Measurements from ENCODE around the gene RGSL1. TPM values are rescaled to one million over a fixed set of nuclear protein-coding genes. Genes with fewer than 3 reads are reported as not detected.
"Not testable (repeated sequence)": the region's sequence is repeated elsewhere in the genome, so short reads cannot be mapped to it uniquely, and the experiment has no call there.

RGSL1 gene
- polyA plus RNA-seq, 1 donor, result not detected

DNA sequence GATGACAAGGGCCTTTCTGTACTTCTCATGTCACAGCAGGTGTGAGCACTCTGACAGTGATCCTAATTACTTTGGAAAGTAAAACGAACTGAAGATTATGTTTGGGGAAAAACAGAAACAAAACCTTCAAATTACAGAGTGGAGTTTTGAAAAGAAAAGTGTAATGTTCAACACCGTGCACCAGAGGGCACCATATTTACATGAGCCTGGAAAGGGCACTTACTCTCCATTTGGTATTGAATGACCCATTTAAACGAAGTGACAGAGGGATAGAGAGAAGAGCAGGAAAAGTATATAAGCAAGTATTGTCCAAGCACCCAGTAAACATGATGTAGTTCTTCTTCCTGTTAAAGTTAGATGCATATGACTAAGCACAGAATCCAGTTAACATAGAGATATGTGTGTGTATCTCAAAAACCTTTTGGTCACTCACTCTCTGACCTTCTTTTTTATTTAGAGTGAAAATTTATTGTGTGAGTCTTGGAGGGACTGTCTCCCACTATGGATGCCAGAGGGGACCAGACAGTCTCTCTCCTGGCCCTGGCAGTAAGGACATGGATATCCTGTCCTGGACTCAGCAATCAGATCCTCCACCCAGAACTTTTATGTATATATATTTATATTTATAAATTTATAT lies 3.8 kb upstream of the RGSL1 start:
- no peak for DNase-seq (ENCODE audit: low read depth)

- DNase-seq (ENCODE audit: low read depth), result not testable (repeated sequence)
These were observed 2.8 kb upstream of the RGSL1 start for GRCh38 chr1:182447124-182447523.

DNA sequence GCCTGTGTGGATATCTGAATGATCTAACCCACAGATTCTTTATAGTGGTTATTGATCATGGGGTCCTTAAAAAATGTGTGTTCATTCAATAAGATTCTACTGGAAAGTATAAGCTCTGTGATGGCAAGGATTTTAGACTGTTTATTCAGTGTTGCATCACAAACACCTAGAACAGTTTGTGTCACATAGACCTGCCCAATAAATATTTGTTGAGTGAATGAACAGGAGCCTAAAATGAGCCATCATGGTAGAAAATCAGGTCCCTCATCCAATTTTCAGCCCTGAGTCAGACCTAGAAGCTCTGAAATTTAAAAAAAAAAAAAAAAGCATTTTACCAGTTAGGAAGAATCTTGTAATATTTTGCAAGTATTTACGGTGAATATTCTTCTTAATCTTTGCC lies 2.3 kb upstream of the RGSL1 start:
- no peak for DNase-seq (ENCODE audit: low read depth)

DNA sequence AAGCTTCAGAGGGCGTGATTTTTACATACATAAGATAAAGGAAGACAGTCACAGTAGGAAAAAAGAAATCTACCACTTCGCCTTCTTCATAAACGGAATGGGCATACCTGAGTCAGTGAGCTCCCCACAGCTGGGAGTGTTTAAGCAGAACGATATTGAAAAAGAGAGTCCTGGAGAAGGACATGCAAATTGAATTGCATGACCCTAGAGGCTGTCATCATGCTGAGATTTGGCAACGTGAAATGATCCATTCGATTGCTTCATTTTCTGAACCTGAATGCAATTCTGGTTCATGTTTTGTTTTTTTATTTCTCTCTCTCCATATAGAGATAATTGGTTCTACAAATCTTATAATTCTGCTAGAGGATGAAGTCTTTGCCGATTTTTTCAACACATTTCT lies 3.7 kb downstream of the RGSL1 start:
- no peak for DNase-seq (ENCODE audit: low read depth)

- DNase-seq (ENCODE audit: low read depth), result no peak
These were observed 7.9 kb downstream of the RGSL1 start for GRCh38 chr1:182457844-182458243.

DNA sequence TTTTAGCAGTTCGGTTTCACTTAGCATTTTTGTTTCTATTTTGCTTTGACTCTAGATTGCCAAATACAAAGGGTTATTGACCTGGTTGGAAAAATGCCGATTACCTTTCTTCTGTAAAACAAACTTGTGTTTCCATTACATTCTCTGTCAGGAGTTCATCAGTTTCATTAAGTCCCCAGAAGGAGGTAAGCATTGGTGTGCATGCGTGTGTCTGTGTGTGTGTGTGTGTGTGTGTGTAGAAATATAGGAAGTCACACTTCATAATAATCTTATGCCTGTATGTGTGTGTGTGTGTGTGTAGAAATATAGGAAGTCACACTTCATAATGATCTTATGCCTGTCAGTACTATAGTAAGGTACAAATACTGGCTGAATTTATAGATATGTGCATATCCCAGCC lies 10.0 kb downstream of the RGSL1 start:
- DNase-seq (ENCODE audit: low read depth), result no peak

- no peak for DNase-seq (ENCODE audit: low read depth)
These were observed 10.6 kb downstream of the RGSL1 start for GRCh38 chr1:182460550-182460951.

- DNase-seq (ENCODE audit: low read depth), result no peak
These were observed 23.6 kb downstream of the RGSL1 start for GRCh38 chr1:182473556-182473955.

- no peak for DNase-seq (ENCODE audit: low read depth)
These were observed 26.7 kb downstream of the RGSL1 start for GRCh38 chr1:182476625-182477024.

DNA sequence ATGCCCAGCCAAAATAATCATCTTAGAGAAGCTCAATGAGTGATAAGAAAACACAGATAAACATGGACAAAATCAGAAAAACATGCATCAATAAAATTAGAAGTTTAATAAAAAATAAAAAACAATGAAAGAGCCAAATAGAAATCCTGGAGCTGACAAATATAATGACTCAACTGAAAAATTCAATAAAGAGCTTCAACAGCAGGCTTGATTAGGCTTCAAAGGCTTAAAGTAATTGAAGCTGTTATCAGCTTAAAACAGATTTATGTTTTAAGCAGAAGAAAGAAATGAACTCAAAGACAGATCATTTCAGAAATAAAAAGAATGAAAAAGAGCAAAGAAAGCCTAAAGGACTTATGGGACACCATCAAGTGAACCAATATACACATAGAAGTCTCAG lies 28.3 kb downstream of the RGSL1 start:
- no peak for DNase-seq (ENCODE audit: low read depth)

DNA sequence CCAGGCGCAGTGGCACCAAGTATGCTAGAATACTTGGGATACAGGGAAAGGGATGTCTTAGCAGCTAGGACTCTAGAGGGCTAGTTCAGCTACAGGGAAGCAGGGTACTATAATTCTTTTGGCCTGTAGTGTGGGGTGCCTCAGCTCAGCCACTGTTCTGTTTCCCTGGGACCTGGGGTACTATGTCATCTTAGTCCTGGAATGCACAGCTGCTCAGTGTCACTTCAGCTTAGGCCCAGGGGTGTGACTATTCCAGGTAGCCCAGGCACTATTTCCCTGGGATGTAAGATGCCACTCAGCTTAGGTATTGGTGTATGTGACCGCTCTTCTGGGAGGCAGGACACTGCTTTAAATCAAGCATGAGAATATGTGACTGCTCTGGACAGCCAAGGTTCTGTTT lies 34.1 kb downstream of the RGSL1 start:
- DNase-seq (ENCODE audit: low read depth), result no peak

GRCh38 chr1:182484531-182485257 lies 34.7 kb downstream of the RGSL1 start:
- DNase-seq (ENCODE audit: low read depth), result no peak

DNA sequence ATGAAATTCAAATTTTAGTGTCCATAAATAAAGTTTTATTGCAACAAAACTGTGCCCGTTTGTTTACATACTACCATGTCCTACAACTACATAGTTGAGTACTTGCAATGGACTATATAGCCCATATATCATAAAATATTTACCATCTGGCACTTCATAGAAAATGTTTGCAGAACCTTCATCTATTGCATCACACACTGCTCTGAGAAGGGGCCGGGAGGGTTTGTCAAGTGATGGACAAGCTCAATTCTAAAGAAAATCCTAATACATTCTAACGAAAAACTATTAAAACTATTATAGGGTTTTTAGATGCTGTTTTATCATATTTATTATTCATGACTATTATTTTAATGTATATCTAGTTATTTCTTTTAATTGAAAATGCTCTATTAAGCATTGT lies 35.9 kb downstream of the RGSL1 start:
- DNase-seq (ENCODE audit: low read depth), result no peak

DNA sequence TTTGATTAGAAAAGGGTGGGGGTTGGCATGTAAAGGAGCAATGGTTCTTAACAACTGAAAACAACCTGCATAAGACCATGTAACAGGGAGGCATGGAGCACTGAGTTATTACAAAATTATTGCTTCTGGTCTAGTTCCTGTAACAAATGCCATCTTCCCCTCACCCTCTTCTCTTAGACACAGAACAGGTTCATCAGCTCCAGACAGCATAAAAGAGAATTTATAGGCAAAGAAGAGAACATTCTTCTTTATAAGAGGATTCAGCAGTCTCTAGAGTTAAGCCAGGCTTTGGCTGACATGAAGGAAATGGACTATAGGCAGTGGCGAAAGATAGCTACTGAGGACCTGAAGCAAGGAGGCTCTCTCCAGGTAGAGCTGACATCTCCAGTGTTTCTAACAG lies 38.9 kb downstream of the RGSL1 start:
- DNase-seq (ENCODE audit: low read depth), result no peak

GRCh38 chr1:182493063-182493462 lies 43.1 kb downstream of the RGSL1 start:
- DNase-seq (ENCODE audit: low read depth), result no peak

DNA sequence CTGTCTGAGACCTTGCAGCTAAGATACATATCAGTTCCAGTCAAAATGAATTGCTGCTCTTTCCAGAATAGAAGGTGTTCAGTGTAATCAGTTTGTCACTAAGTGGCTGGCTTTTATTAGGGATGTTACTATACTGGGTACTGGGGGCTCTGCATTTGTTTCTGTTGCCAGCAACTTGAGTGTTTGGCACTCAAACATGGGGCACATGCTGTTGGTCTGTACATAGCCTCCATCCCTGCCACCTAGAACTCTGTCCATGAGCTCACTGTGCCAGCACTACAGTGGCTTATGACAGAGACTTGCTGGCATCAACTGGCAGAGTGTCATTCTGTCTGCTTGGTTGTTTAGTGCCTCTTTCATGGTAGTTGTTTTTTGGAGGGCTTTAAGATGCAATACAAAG lies 45.1 kb downstream of the RGSL1 start:
- no peak for DNase-seq (ENCODE audit: low read depth)

GRCh38 chr1:182495693-182496092 lies 45.7 kb downstream of the RGSL1 start:
- no peak for DNase-seq (ENCODE audit: low read depth)

DNA sequence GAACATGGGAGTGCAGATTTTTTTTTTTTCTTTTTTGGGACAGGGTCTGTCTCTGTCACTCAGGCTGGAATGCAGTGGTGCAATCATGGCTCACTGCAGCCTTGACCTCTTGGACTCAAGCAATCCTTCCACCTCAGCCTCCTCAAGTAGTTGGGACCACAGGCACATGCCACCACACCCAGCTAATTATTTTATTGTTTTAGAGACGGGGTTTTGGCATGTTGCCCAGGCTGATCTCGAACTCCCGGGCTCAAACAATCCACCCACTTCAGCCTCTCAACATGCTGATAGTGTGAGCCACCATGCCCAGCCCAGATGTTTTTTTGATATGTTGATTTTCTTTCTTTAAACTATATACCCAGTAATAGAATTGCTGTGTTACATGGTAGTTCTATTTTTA lies 57.7 kb downstream of the RGSL1 start:
- DNase-seq (ENCODE audit: low read depth), result no peak

DNA sequence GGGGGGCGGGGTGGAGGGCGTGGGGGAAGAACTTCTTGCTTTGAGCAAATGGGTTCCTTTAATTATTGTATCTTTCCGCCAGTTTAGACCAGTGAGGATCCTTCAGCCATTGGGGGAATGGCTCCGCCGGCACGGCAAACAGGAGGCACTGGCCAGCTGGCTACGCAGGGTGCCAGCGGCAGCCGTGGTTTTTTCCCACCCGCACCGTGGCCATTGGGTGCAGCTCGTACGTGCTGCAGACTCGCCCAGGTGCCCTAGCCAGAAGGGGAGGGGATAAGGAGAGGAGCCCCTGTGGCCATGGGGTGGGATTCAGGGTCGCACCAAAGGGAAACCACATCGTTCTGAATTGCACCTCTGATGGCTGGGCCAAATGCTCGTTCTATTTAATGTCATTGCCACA lies 65.6 kb downstream of the RGSL1 start:
- DNase-seq (ENCODE audit: low read depth), result no peak

DNA sequence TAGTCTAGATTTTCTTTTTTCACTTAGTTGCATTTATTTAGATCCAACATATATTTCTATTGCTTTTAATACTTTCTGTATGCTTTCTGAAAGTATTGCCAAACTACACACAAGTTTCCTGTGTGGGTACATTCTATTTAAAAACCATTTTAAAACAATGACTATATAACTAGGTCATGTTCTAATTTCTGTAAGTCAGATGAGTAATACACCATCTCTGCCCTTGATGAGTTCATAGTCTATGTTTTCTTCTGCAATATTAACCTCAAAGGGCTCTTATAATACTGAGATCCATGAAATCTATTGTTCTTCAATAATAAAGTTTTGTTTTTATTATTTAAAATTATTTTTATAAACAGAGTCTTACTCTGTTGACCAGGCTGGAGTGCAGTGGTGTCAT lies 70.8 kb downstream of the RGSL1 start:
- no peak for DNase-seq (ENCODE audit: low read depth)

- no peak for DNase-seq (ENCODE audit: low read depth)
These were observed 75.4 kb downstream of the RGSL1 start for GRCh38 chr1:182525342-182525741.

GRCh38 chr1:182527680-182528079 lies 77.7 kb downstream of the RGSL1 start:
- DNase-seq (ENCODE audit: low read depth), result no peak

GRCh38 chr1:182528206-182528605 lies 78.3 kb downstream of the RGSL1 start:
- DNase-seq (ENCODE audit: low read depth), result not testable (repeated sequence)

GRCh38 chr1:182533896-182534295 lies 84.0 kb downstream of the RGSL1 start:
- DNase-seq (ENCODE audit: low read depth), result no peak
